ENCODE data around the gene EFEMP1.

The EFEMP1 gene

GRCh38 chr2:55923091-55923981, at the start of gene EFEMP1:
Gene EFEMP1 (minus strand): TSS chr2:55923782. CDS start chr2:55922440, 1,342 bp downstream.
- DNase-seq (ENCODE audit: low read depth): no peak

GRCh38 chr2:55970500-55970899, 46.9 kb upstream of the EFEMP1 start:
- DNase-seq (ENCODE audit: low read depth): no peak

- no peak for DNase-seq (ENCODE audit: low read depth)
Measured at GRCh38 chr2:55968941-55969340, 45.4 kb upstream of the EFEMP1 start.

GRCh38 chr2:55966401-55967118, 43.0 kb upstream of the EFEMP1 start:
- no peak for DNase-seq (ENCODE audit: low read depth)

- no peak for DNase-seq (ENCODE audit: low read depth)
Measured at GRCh38 chr2:55965966-55966365, 42.4 kb upstream of the EFEMP1 start.

- DNase-seq (ENCODE audit: low read depth): no peak
Measured at GRCh38 chr2:55965276-55965675, 41.7 kb upstream of the EFEMP1 start.

- DNase-seq (ENCODE audit: low read depth): no peak
Measured at GRCh38 chr2:55962915-55963314, 39.3 kb upstream of the EFEMP1 start.

GRCh38 chr2:55961318-55961911, 37.8 kb upstream of the EFEMP1 start:
- no peak for DNase-seq (ENCODE audit: low read depth)

- DNase-seq (ENCODE audit: low read depth): no peak
Measured at GRCh38 chr2:55958756-55959155, 35.2 kb upstream of the EFEMP1 start.

GRCh38 chr2:55957142-55957541, 33.6 kb upstream of the EFEMP1 start:
- DNase-seq (ENCODE audit: low read depth): no peak

- no peak for DNase-seq (ENCODE audit: low read depth)
Measured at GRCh38 chr2:55954306-55955035, 30.9 kb upstream of the EFEMP1 start.

GRCh38 chr2:55952415-55952814, 28.8 kb upstream of the EFEMP1 start:
- DNase-seq (ENCODE audit: low read depth): no peak

GRCh38 chr2:55951533-55951932, 28.0 kb upstream of the EFEMP1 start:
- DNase-seq (ENCODE audit: low read depth): no peak

- DNase-seq (ENCODE audit: low read depth): no peak
Measured at GRCh38 chr2:55949613-55950012, 26.0 kb upstream of the EFEMP1 start.

GRCh38 chr2:55949211-55949610, 25.6 kb upstream of the EFEMP1 start:
- DNase-seq (ENCODE audit: low read depth): no peak

- no peak for DNase-seq (ENCODE audit: low read depth)
Measured at GRCh38 chr2:55948176-55948923, 24.8 kb upstream of the EFEMP1 start.

- DNase-seq (ENCODE audit: low read depth): no peak
Measured at GRCh38 chr2:55947752-55948151, 24.2 kb upstream of the EFEMP1 start.

GRCh38 chr2:55946793-55947192, 23.2 kb upstream of the EFEMP1 start:
- DNase-seq (ENCODE audit: low read depth): no peak

GRCh38 chr2:55943466-55943865, 19.9 kb upstream of the EFEMP1 start:
- no peak for DNase-seq (ENCODE audit: low read depth)

GRCh38 chr2:55936351-55936750, 12.8 kb upstream of the EFEMP1 start:
- DNase-seq (ENCODE audit: low read depth): no peak

GRCh38 chr2:55934337-55934736, 10.8 kb upstream of the EFEMP1 start:
- DNase-seq (ENCODE audit: low read depth): no peak
